ENCODE measurements around the gene KCNK10. TPM values are rescaled to one million over a fixed set of nuclear protein-coding genes. Genes with fewer than 3 reads are reported as not detected.

KCNK10 gene
- total and polyA plus RNA-seq, 10 of the 15 experiments (the other 5 are each of a cell fraction or from before 2014, with no cell fraction given): 0.01 to 0.06 (median 0.02) TPM; not detected in 7

DNA sequence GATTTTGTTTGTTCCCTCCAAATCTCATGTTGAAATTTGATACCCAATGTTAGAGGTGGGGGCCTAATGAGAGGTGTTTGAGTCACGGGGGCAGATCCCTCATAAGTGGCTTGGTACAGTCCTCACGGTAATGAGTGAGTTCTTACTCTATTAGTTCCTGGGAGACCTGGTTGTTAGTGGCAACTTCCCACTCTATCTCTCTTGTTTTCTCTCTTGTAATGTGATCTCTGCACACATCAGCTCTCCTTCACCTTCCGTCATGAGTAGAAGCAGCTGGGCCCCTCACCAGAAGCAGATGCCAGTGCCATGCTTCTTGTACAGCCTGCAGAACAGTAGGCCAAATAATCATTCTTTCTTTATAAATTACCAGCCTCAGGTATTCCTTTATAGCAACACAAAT lies 29.6 kb upstream of the KCNK10 start:
- no peaks in the 10 kb centered on the region for H4K20me1 ChIP-seq (ENCODE audit: control insufficient read depth, insufficient read depth)
- in situ Hi-C loops (cut with MboI) (no loop called here), intact Hi-C loops (cut with micrococcal nuclease; ENCODE audit: unreplicated experiment) (no loop called here)
- ATAC-seq (no peak), DNase-seq (ENCODE audit: low read depth, low spot score) (no peak), FAIRE-seq (no peak)
- ChIA-PET SMC1A (ENCODE audit: uncharacterized antibody, unreplicated experiment) (no interaction called here), RAD21 (ENCODE audit: unreplicated experiment) (interaction anchor here (1.3 kb wide), 1 partner anchor 407 kb away, joined by 3 read pairs; no protein-coding TSS in a partner anchor), POLR2A (no interaction called here), CTCF (interaction anchor here (0.9 to 1.7 kb wide), 2 partner anchors 23 to 339 kb away, joined by 3 to 5 read pairs; no protein-coding TSS in a partner anchor)
- WGBS (ENCODE audit: insufficient coverage, insufficient replicate concordance, low lambda C conversion rate, missing lambda C conversion rate): 52% methylated on average over 3 of the region's 3 CpGs
- H3K27ac ChIP-seq (ENCODE audit: control insufficient read depth, insufficient read depth): no peak overlapping the region
- no TSS peak for BruUV-seq (replicated peaks)
- H2AFZ ChIP-seq (ENCODE audit: control insufficient read depth, low read depth, low read length): no peak overlapping the region
- H3K9ac ChIP-seq (ENCODE audit: control insufficient read depth, insufficient read depth, low read length): no peak overlapping the region
- no peaks in the 10 kb centered on the region for H3K4me1 ChIP-seq (ENCODE audit: control insufficient read depth, insufficient read depth, low read length)
- H3K79me2 ChIP-seq (ENCODE audit: control insufficient read depth, insufficient read depth, low read length): no peaks in the 10 kb centered on the region
- H3K4me2 ChIP-seq (ENCODE audit: control insufficient read depth, insufficient read depth): no peak overlapping the region
- no peaks in the 10 kb centered on the region for H3K27me3 ChIP-seq (replicated peaks in 1 of 2; ENCODE audit: control insufficient read depth in 2 of 2, insufficient read depth in 2 of 2, low read length in 1 of 2)
- no peak for TF ChIP-seq IKZF1 (conservative IDR thresholded peaks at IDR 0.05)
- TF ChIP-seq MEF2B (IDR thresholded peaks at IDR 0.05; ENCODE audit: partially characterized antibody, poor library complexity, severe bottlenecking): no peak
- no peak for TF ChIP-seq CBX3 (IDR thresholded peaks at IDR 0.05; ENCODE audit: borderline replicate concordance, low read depth)
- H3K4me3 ChIP-seq: no peak overlapping the region
- no peaks in the 10 kb centered on the region for H3K36me3 ChIP-seq (ENCODE audit: control insufficient read depth in 2 of 2, insufficient read depth in 2 of 2, low read length in 1 of 2)
- no peaks in the 10 kb centered on the region; the same call in 2 of the 3 replicates for H3K9me3 ChIP-seq (replicated peaks; ENCODE audit: control insufficient read depth, insufficient read depth, low read length)

DNA sequence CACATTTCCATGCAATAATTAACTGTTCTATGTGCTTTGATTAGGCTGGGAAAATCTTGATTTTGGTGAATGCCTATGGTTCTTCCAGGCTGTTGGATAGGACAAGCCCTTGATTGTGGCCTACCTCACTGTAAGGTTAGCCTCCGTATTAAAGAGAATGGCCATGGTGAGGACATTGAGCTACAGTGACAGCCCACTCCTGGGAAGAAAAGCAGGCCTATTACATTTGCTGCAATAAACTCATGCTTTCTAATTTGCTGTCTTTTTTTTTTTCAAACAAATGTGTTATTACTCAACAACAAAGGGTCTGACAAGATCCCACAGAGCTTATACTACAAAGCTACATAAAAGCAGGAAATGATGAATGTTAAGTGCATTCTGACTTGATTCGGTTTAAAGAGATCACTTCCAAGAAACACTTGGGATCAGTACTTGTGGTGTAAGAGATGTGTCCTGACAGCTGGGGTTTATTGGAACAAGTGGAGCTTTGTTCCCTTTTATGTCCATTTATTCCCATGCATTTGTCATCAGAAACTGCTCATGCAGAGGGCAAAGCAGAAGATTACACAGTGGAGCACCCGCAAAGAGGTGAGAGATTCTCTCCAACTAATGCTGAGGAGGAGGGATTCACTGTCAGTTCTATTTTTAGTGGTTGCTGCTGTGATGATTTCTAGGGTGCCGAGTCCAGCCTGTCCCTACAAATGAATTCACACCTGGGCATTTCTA lies 29.1 kb upstream of the KCNK10 start:
- CTCF ChIA-PET: interaction anchor here (1.6 to 1.7 kb wide), 2 partner anchors 9 to 23 kb away, joined by 3 to 5 read pairs; no protein-coding TSS in a partner anchor
- H3K9me3 ChIP-seq (replicated peaks; ENCODE audit: control insufficient read depth, insufficient read depth, low read length): no peaks in the 10 kb centered on the region
- RAD21 ChIA-PET (ENCODE audit: unreplicated experiment): interaction anchor here (1.3 kb wide), 1 partner anchor 406 kb away, joined by 3 read pairs; no protein-coding TSS in a partner anchor
- H3K4me1 ChIP-seq (ENCODE audit: control insufficient read depth, insufficient read depth, low read length): no peaks in the 10 kb centered on the region
- no peak for TF ChIP-seq TAF1 (IDR thresholded peaks at IDR 0.05; ENCODE audit: borderline replicate concordance, low read depth, low read length)
- no peak for TF ChIP-seq POLR2A (IDR thresholded peaks at IDR 0.05; ENCODE audit: low read depth, low read length)
- TF ChIP-seq RCOR1 (conservative IDR thresholded peaks at IDR 0.05; ENCODE audit: low read depth, low read length): no peak
- H3K27ac ChIP-seq (ENCODE audit: control insufficient read depth, insufficient read depth): no peak overlapping the region
- no peak overlapping the region for H3K4me3 ChIP-seq
- no peaks in the 10 kb centered on the region for H4K20me1 ChIP-seq (ENCODE audit: control insufficient read depth, insufficient read depth)
- no peak for ATAC-seq
- FAIRE-seq: no peak
- WGBS (ENCODE audit: insufficient coverage, insufficient replicate concordance, low lambda C conversion rate, missing lambda C conversion rate): 24% methylated on average over 4 of the region's 4 CpGs
- BruUV-seq (replicated peaks): no TSS peak
- POLR2A ChIA-PET: no interaction called here
- in situ Hi-C loops (cut with MboI) (no loop called here), intact Hi-C loops (cut with micrococcal nuclease; ENCODE audit: unreplicated experiment) (no loop called here)
- SMC1A ChIA-PET (ENCODE audit: uncharacterized antibody, unreplicated experiment): interaction anchor here (0.6 kb wide), 1 partner anchor 252 kb away, joined by 4 read pairs; no protein-coding TSS in a partner anchor
- DNase-seq (ENCODE audit: low read depth, low spot score): no peak
- no peak overlapping the region for H3K4me2 ChIP-seq (ENCODE audit: control insufficient read depth, insufficient read depth)
- H3K9ac ChIP-seq (ENCODE audit: control insufficient read depth, insufficient read depth, low read length): no peak overlapping the region
- no peaks in the 10 kb centered on the region for H3K27me3 ChIP-seq (replicated peaks in 1 of 2; ENCODE audit: control insufficient read depth in 2 of 2, insufficient read depth in 2 of 2, low read length in 1 of 2)
- no peaks in the 10 kb centered on the region for H3K79me2 ChIP-seq (ENCODE audit: control insufficient read depth, insufficient read depth, low read length)
- no peak overlapping the region for H2AFZ ChIP-seq (ENCODE audit: control insufficient read depth, low read depth, low read length)
- H3K36me3 ChIP-seq (ENCODE audit: control insufficient read depth in 2 of 2, insufficient read depth in 2 of 2, low read length in 1 of 2): no peaks in the 10 kb centered on the region
